Panc1 (cell line): Measurements from ENCODE around the gene KCNJ9. TPM values are rescaled to one million over a fixed set of nuclear protein-coding genes. Genes with fewer than 3 reads are reported as not detected.

Experiments
- ATAC-seq: fragments of 200-7000 bp; cut with Tn5 transposase; 2 replicates; pipeline ENCODE4 v1.9.1; 2020; ENCODE audit warnings: mild to moderate bottlenecking, moderate library complexity
- Bru-seq: library from RNA; stranded (reverse); fragments of 400-500 nt; gene quantifications from one replicate; lab custom pipeline; 2021; lab: Mats Ljungman, UMichigan
- BruChase-seq, 2 experiments: library from RNA; stranded (reverse); fragments of 400-500 nt; gene quantifications; one replicate each; lab custom pipeline; 2021; lab: Mats Ljungman, UMichigan
- BruUV-seq: library from RNA; stranded (reverse); fragments of 400-500 nt; replicated peaks from 2 replicates; lab custom pipeline; 2021; lab: Mats Ljungman, UMichigan
- CTCF ChIA-PET: fragments of 300-600 bp; sonication (Branson Sonifier 250); formaldehyde crosslinking; loops from one replicate; lab custom pipeline; 2022; ENCODE audit warnings: antibody characterized with exemption; lab: Charles Lee
- POLR2A ChIA-PET: fragments of 300-600 bp; sonication (Branson Sonifier 250); formaldehyde crosslinking; loops from one replicate; lab custom pipeline; 2022; ENCODE audit warnings: antibody characterized with exemption; lab: Charles Lee
- DNase-seq: peaks from one replicate; pipeline ENCODE4 v3.0.0-alpha.2; 2010; ENCODE audit warnings: low read depth, low spot score
- H3K27ac ChIP-seq: 2 replicates; pipeline ENCODE4 v1.5.1; 2011; ENCODE audit warnings: mild to moderate bottlenecking, low read length, inconsistent platforms
- H3K27me3 ChIP-seq: fragments of 200-500 bp; sonication (Bioruptor generic); 2 replicates; pipeline ENCODE4 v1.6.0; 2014; ENCODE audit warnings: low read length, inconsistent platforms; ENCODE audit not compliant: control insufficient read depth, insufficient read depth
- H3K36me3 ChIP-seq: fragments of 200-500 bp; sonication (Bioruptor generic); 2 replicates; pipeline ENCODE4 v1.5.1; 2014; ENCODE audit warnings: inconsistent platforms, mild to moderate bottlenecking, low read length, moderate library complexity; ENCODE audit not compliant: control insufficient read depth, insufficient read depth
- H3K4me1 ChIP-seq: 2 replicates; pipeline ENCODE4 v1.5.1; 2011; ENCODE audit warnings: inconsistent platforms, mild to moderate bottlenecking, low read length, moderate library complexity; ENCODE audit not compliant: control insufficient read depth, insufficient read depth
- H3K4me3 ChIP-seq, 2 experiments: 2 replicates each; pipeline ENCODE4 v1.5.1; 2011 to 2012; ENCODE audit warnings: low read depth in 2 of 2, low read length in 2 of 2, mild to moderate bottlenecking in 2 of 2, inconsistent platforms in 1 of 2, moderate library complexity in 1 of 2
- H3K9me3 ChIP-seq: fragments of 200-500 bp; sonication (Bioruptor generic); 2 replicates; pipeline ENCODE4 v1.5.1; 2014; ENCODE audit warnings: low read depth, mild to moderate bottlenecking, inconsistent platforms, low read length, moderate library complexity; ENCODE audit not compliant: control insufficient read depth, insufficient read depth
- CTCF ChIP-seq: fragments of 450-650 bp; IDR thresholded peaks from 2 replicates; pipeline ENCODE4 v1.5.1; 2017; ENCODE audit warnings: mild to moderate bottlenecking
- POLR2AphosphoS5 ChIP-seq: IDR thresholded peaks from 2 replicates; pipeline ENCODE4 v1.6.1; 2012; ENCODE audit warnings: mild to moderate bottlenecking, low read depth, low read length, moderate library complexity
- REST ChIP-seq, 2 experiments: IDR thresholded peaks; 2 replicates each; pipeline ENCODE4 v1.6.1; 2011 to 2012; ENCODE audit warnings: low read depth in 2 of 2, control low read depth in 1 of 2, low read length in 1 of 2, mild to moderate bottlenecking in 1 of 2, moderate library complexity in 1 of 2; ENCODE audit not compliant: insufficient read depth in 1 of 2
- SIN3A ChIP-seq: IDR thresholded peaks from 2 replicates; pipeline ENCODE4 v1.6.1; 2012; ENCODE audit warnings: low read depth, mild to moderate bottlenecking, low read length, moderate library complexity, borderline replicate concordance; ENCODE audit not compliant: insufficient read depth
- TCF7L2 ChIP-seq: IDR thresholded peaks from 2 replicates; pipeline ENCODE4 v1.6.1; 2011; ENCODE audit warnings: mild to moderate bottlenecking, low read depth, low read length, inconsistent platforms
- in situ Hi-C: cut with HindIII; loops from 2 replicates; pipeline ENCODE4 v1.10.0; 2016; ENCODE audit warnings: low sequenced_read_pairs, low pct_unique_long_range_greater_than_20kb
- intact Hi-C: fragments of 100-400 bp; cut with micrococcal nuclease; formaldehyde crosslinking; loops from one replicate; pipeline ENCODE4 v1.10.0; 2022; ENCODE audit not compliant: unreplicated experiment
- long read RNA-seq: library from polyadenylated mRNA; unstranded; transcript quantifications from one replicate; pipeline ENCODE4 v2.0.0, GENCODE V29; 2021; ENCODE audit not compliant: unreplicated experiment
- polyA plus RNA-seq: library from polyadenylated mRNA; unstranded; fragments of >200 nt; gene quantifications from one replicate; pipeline ENCODE4 v1.2.1, GENCODE V29; 2012; ENCODE audit warnings: missing spikeins; ENCODE audit not compliant: insufficient read length
- total RNA-seq: library from RNA; stranded (reverse); gene quantifications from one replicate; pipeline ENCODE4 v1.2.1, GENCODE V29; 2021; ENCODE audit not compliant: unreplicated experiment

KCNJ9 gene
- total RNA-seq (not detected), Bru-seq, nascent RNA (not detected), BruChase-seq, experiment 1, labeled RNA remaining after a 2-hour chase (not detected), BruChase-seq, experiment 2, labeled RNA remaining after a 6-hour chase (percentile 13 among the genes with signal in this experiment)
- polyA plus RNA-seq: not detected
- long read RNA-seq: 0 reads

GRCh38 chr1:160081261-160081936 is at the start of gene KCNJ9:
Gene KCNJ9 (plus strand): TSS chr1:160081538. CDS start chr1:160084031, 2,493 bp downstream.
- ChIA-PET CTCF (interaction anchor here (0.5 to 1.5 kb wide), 6 partner anchors 9 to 726 kb away, joined by 3 to 6 read pairs (median 4); no protein-coding TSS in a partner anchor), POLR2A (interaction anchor here (0.7 to 1.0 kb wide), 2 partner anchors 22 to 979 kb away, joined by 5 to 9 read pairs; no protein-coding TSS in a partner anchor)
- TF ChIP-seq POLR2AphosphoS5: no peak
- no peak for TF ChIP-seq TCF7L2
- TF ChIP-seq REST (IDR thresholded peaks at IDR 0.05; ENCODE audit: insufficient read depth in 1 of 2, low read depth in 2 of 2, low read length in 1 of 2): no peak
- TF ChIP-seq SIN3A: no peak
- no peak for TF ChIP-seq CTCF
- no peak within 1 kb of the TSS for H3K27ac ChIP-seq
- intact Hi-C loops (no loop called here), in situ Hi-C loops (no loop called here)
- H3K4me3 ChIP-seq: no peak within 1 kb of the TSS
- H3K36me3 ChIP-seq: no peaks in the 10 kb centered on the region
- no peak for ATAC-seq
- DNase-seq: no peak
- no peaks in the 10 kb centered on the region for H3K4me1 ChIP-seq
- no TSS peak for BruUV-seq
- peaks cover 33% of the 10 kb centered on the region for H3K27me3 ChIP-seq
- H3K9me3 ChIP-seq: no peaks in the 10 kb centered on the region

GRCh38 chr1:160032165-160032820 is 49.0 kb upstream of the KCNJ9 start:
- CTCF ChIA-PET: interaction anchor here (0.7 to 1.0 kb wide), 2 partner anchors 25 to 259 kb away, joined by 4 to 5 read pairs; no protein-coding TSS in a partner anchor
- intact Hi-C loops (no loop called here), in situ Hi-C loops (no loop called here)
- no TSS peak for BruUV-seq
- H3K27me3 ChIP-seq: peaks cover 27% of the 10 kb centered on the region
- DNase-seq (no peak), ATAC-seq (peak; percentile 71)
- H3K9me3 ChIP-seq: no peaks in the 10 kb centered on the region
- H3K4me3 ChIP-seq: peak overlapping the region; percentile 80 to 88
- peak overlapping the region; percentile 83 for H3K27ac ChIP-seq
- H3K4me1 ChIP-seq: peaks cover 6% of the 10 kb centered on the region
- POLR2A ChIA-PET: interaction anchor here (0.7 kb wide), 1 partner anchor 1350 kb away, joined by 4 read pairs; no protein-coding TSS in a partner anchor
- TF ChIP-seq POLR2AphosphoS5: no peak
- TF ChIP-seq REST (IDR thresholded peaks at IDR 0.05; ENCODE audit: insufficient read depth in 1 of 2, low read depth in 2 of 2, low read length in 1 of 2): no peak
- no peak for TF ChIP-seq CTCF
- no peak for TF ChIP-seq SIN3A
- TF ChIP-seq TCF7L2: no peak
- H3K36me3 ChIP-seq: peaks cover 3% of the 10 kb centered on the region
